Left hindlimb (tissue), 1 donor: ENCODE data around the gene MB21D2.
"Not testable (repeated sequence)": the region's sequence is repeated elsewhere in the genome, so short reads cannot be mapped to it uniquely, and the experiment has no call there.

ENCODE experiments used
- DNase-seq: peaks from one replicate; pipeline ENCODE4 v3.0.0-alpha.2; 2018

Gene MB21D2

DNA sequence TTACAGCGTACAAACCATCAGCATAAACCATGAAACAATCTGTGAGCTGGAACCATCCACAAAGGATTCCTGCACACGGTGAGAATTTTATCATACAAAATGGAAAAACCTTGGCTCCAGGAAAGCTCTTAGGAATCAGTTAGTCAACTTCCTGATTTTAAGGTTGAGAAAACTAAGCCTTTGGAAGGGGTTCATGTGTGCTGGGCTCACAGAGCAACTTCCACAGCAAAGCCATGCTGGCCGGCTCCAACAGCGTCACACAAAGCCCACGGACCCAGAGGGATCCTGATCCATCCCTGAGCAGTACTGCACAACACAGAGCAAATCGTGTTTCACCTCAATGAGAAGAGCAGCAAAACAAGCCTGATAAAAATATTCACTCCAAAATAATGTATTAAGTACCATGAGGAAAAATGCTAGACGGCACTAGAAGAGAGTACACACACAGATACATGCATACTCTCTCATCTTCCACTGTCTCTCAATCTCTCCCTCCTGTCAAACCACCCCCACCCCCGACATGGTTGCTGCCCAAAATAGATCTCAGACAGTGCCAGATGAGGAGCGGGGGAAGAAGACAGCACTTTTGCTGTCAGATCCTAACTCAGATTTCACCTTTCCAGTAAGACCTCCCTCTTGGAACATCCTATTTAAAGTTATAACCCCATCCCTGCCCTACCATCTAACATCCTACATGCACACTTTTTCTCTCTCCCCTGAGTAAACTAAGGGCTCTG lies 58.6 kb downstream of the MB21D2 start:
- no peak for DNase-seq

DNA sequence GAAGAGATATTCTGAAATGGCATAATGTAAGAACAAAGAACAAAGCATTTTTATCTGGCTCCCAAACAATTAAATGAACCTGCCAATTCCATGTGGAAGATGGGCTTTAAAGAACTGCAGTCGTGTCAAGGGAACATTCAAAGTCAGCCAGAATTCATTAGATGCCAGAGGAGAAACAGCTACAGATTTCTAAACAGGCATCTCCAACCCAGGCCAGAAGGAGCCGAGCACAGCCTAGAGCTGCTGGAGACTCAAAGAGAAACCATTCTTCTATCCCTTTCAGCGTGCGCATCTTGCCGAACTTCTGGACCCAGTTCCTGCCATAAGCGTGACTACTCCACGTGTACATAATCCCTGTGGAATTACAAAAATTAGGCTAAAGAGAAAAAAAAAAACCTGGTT lies 60.4 kb downstream of the MB21D2 start:
- DNase-seq, result no peak

- DNase-seq, result no peak
Observed at GRCh38 chr3:192855434-192855833, 62.2 kb downstream of the MB21D2 start.

DNA sequence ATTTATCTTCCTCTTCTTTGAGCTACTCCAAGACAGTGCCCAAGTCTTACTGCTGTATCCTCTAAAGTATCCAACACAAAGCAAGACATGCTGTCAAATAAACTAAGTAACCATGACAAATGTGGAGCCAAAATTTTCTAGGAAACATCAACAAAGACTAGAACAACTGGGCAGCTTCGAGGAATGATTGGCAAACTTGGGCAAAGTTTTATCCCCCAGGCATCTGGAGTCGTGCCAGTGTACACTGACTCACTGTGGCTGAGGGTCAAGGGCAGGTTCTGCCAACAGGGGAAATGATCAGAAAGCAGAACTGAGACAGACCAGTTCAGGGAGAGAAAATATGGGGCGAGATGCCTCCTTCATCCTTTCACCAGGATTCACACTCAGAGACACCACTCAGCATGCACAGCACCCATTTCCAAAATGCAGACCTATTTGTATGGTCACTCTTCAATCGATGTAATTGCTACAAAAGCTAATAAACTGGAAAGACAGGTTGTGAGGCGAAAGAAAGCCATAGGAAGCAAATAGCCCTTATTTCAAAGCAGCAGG lies 65.8 kb downstream of the MB21D2 start:
- DNase-seq, result peak; percentile 43

DNA sequence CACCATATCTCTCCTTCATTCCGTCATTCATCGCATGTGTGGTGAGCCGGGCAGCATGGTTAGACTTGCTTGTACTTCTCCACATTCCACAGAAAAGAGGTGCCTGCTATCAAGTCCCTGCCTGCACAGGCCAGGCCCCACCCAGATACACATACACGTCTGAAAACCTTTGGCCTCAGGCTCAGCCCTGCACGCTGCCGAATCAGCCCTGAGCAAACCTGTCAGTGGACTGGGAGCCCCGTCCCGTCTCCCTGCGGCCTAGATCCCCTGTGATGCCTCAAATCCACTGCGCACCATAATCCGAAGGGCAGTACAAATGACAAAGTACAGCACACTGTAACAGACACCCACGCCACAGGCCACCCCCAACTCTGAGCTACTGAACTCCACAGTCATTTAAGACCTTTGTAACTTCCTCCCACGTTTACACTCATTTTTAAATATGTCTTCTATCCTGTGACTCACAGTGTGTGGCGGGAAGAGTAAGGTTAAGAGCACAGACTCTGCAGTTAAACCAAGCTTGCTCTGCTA lies 67.1 kb downstream of the MB21D2 start:
- DNase-seq, result no peak

GRCh38 chr3:192849821-192850220 lies 67.8 kb downstream of the MB21D2 start:
- DNase-seq, result not testable (repeated sequence)

- DNase-seq, result no peak
Observed at GRCh38 chr3:192848371-192849233, 69.1 kb downstream of the MB21D2 start.

GRCh38 chr3:192847941-192848340 lies 69.7 kb downstream of the MB21D2 start:
- no peak for DNase-seq

DNA sequence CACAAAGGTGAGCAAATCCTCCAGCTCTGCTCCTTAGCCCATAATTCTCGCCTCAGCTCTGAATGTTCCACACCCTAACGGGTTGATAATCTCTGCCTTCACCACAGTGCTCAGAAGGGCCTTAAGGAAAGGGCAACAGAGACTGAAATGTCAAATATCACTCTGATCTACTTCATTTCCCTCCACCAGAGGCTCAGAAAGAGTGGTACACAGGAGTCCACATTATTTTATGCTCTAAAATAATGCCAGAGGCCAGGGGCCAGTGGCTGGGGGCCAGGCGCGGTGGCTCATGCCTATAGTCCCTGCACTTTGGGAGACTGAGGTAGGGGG lies 72.2 kb downstream of the MB21D2 start:
- no peak for DNase-seq

- DNase-seq, result no peak
Observed at GRCh38 chr3:192844836-192845525, 72.7 kb downstream of the MB21D2 start.

DNA sequence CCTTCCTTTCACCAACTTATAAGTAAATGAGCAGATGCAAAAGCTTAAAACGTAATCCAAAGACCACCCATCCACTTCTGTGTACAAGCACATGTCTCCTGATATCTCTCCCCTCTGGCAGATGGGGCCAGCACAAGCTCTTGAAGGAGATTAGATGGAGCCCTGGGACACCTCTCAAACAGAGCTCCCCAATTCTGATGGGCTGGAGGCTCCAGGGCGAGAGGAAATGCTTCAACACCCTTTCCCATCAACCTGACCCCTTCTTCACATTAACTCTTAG lies 73.2 kb downstream of the MB21D2 start:
- no peak for DNase-seq

DNA sequence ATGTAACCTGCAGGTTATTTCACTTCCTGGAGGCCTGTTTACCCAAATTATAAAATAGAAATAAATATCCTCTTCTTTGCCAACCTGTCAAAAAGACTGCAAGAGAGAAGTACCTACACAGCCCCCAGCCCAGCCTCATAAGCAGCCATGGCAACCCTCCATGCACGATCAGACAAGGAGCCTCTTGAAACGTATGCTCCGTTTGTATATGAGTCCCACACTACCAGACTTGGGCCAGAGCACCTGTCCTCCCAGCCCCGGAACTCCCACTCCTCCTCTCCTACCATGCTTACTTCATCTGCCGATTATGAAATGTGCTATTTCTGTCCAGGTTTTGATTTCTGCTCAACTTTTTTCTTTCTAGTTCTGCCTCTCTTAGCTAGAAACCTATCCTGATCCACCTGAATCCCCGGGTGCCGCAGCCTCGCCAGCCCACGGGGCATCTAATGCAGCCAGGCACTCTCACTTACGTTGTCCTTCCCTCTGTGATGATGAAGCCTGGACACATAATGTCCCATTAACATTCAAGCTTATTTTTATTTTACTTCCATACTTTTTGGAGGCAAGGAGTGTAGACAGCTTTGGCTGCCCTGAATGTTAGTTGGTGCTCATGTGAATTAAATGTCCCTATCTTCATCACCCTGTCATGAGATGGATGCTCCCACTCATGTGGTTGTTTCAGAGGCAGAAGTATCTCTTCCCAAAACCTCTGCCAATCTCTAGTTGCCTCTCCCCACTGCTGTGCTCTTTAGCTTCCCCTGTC lies 73.8 kb downstream of the MB21D2 start:
- DNase-seq, result no peak

DNA sequence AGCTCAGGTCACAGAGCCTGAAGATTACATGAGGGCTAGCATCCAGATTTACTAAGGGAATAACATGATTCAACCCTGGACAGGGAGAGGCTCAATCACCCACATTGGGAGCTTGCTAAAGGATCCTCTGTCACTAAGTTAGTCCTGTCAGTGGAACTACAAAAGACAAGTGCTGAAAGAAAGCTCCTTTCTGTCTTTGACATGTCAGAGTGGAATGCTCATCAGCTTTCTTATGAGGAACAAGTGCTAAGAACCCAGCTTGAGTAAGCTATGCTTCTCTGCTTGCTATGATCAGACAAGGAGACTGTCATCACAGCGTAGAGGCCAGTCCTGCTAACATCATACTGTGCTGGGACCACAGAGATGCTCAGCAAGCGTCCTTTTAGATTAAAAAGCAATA lies 74.5 kb downstream of the MB21D2 start:
- no peak for DNase-seq

- DNase-seq, result no peak
Observed at GRCh38 chr3:192842711-192843110, 74.9 kb downstream of the MB21D2 start.

DNA sequence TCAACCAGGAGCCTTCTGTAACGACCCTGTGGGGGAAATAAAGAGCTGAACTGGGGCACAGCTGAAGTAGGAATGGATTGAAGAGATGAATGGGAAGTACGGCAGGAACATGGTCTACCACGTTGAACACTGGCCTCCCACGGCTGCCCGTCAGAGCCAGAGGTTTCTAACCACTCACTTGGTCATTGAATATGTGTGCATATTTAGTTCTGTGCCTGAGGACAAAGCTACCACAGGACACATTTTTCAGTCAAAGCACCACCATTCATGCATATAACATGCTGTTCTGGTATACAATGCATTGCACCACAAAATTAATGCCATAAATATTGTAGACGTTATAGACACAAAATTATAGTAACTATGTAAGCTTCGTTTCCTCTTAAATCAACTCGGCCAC lies 75.5 kb downstream of the MB21D2 start:
- no peak for DNase-seq

DNA sequence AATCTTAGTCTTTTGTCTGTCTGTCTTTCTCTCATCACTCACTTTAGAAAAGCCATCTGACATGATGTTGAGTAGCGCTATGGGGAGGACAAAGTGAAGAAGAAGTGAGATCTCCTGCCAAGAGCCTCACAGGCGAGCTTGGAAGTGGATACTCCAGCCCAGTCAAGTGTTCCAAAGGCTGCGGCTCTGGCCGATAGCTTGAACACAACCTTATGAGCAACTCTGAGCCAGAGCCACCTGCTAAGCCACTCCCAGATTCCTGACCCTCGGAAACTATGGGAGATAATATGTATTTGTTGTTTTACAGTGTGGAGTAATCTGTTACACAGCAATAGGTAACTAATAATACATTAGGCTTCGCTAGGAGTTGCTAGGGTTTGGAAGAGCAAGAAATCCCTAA lies 76.2 kb downstream of the MB21D2 start:
- DNase-seq, result no peak

DNA sequence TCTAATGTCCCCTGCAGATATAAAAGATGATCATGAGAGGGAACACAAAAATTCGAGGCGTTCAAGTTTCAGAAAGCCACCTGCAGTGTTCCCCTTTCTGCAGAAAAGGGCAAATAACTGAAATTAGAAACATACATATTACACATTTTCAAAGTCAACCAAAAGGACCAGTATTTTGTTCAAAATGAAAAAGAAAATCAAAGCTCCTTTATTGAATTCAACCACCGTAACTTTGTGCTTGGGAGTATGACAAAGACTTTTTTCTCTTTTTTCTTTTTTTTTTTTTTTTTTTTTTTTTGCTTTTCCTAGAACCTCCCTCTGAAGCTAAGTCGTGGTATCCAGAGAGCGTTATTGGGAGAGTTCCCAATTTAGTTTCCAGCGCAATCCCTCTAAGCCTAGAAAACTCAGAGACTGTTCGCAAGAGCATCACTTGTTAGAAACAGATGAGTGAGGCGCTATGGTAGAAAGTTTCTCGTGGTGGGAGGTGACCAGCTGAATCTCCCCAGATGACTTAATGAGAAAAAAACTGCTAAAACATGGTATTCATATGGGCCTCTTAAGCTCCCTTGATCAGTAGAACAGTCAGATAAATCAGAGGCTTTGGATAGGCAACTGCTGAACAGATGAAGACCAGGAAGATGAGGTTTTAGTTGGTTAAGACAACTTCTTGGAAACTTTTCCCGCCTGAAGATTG lies 77.4 kb downstream of the MB21D2 start:
- DNase-seq, result no peak

DNA sequence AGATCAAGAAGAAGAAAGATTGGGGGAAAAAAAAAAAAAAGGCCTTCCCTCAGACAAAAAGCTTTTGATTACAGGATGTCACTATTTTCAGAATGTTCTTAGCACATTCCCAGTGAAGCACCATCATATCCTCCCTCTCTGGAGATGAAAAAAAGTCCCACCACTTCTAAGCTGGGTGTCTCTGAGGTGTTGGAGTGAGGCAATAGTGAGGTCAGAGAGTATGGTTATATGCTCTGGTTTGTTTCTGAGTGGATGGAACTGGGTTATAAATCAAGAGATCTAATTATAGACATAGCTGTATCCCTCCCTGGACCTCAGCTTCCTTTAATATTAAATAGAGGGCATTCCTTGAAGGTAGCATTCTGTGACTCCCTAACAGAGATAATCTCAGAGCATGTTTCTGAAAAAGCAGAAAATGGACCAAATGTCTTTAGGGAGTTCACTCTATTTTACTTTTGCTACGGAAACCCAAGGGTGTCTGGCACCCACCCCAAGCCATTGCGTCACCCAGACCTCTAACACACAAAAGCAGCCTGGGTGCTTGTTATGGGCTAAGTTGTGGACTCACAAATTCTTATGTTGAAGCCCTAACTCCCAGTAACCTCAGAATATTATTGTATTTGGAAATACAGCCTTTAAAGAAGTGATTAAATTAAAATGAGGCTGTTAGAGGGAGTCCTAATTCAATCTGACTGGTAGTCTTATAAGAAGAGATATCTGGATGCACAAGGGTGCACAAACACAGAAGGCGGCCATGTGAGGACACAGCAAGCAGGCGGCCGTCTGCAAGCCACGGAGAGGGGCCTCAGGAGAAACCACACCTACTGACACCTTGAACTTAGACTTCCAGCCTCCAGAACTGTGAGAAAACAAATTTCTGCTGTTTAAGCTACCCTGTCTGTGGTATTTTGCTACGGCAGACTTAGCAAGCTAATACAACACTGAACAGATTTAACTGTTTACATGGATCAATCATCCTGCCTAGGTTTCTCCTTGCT lies 81.5 kb downstream of the MB21D2 start:
- no peak for DNase-seq

DNA sequence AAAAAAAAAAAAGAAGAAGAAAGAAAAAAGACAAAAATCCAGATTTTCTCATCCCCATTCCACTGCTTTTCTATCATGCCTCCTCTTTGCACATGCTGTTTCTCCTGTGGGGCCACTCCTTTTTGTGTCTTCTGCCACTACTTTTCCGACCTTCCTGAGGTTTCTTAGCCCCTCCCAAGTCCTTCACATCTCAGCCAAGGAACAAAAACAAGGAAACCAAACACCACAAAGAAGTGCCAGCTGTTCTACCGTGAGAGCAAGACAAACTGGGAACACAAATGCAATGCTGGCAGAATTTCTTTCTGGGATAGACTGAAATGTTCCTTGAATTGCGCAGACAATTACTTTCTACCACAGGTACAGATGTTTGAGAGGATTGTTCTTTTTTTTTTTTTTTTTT lies 83.2 kb downstream of the MB21D2 start:
- DNase-seq, result no peak

DNA sequence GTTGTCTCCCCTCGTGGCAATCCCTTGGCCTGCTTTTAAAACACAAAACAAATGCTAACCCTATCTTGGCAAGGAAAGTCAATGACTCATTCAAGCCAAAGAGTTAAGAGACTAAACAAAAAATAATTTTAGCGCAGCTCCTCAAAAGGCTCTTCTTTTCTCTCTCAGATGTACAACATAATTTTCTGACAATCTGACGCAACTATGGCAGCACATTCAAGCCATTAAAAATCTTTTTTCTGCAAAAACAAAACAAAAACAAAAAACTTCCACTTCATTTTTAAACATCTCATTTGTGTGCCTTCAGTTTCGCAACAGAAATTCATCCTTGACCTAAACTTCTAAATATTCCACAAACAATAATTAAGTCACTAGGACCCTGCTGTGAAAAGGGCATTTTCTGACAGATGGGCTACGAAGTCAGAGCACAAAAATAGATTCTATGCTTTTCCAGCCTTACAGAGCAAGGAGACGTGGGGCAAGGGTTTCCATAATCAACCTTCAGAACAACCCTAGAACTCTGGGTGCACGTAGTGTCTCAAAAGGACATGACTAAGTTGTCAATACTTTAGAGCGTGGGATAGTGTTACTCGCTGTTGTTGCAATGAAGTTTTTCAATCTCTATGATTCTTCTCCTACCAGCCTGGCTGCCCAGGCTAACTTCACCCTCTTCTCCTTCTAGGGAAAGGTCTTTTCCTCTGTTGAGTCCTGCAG lies 84.3 kb downstream of the MB21D2 start:
- no peak for DNase-seq
